HEK293 (cell line): ENCODE measurements around the gene BEST2.

Experiments
- CTCF ChIA-PET: fragments of 350-600 bp; formaldehyde crosslinking; extraction: SDS; loops from one replicate; lab custom pipeline; 2021; ENCODE audit warnings: antibody characterized with exemption; lab: Yijun Ruan, JAX
- POLR2A ChIA-PET: fragments of 300-600 bp; formaldehyde crosslinking; extraction: SDS; loops from one replicate; lab custom pipeline; 2020; ENCODE audit warnings: antibody characterized with exemption, inconsistent platforms; lab: Yijun Ruan, JAX
- H3K27ac ChIP-seq: fragments of 200-500 bp; sonication (Bioruptor generic); 2 replicates; pipeline ENCODE4 v1.5.1; 2014; ENCODE audit warnings: low read depth, low read length, control low read depth, inconsistent platforms; ENCODE audit errors: extremely low read depth
- H3K36me3 ChIP-seq, 2 experiments: fragments of 200-500 bp in 1 of 2; sonication (Bioruptor generic) in 1 of 2; 1 replicate in 1 of 2; 2 replicates in 1 of 2; pipeline ENCODE4 v1.5.1; 2014 to 2017; ENCODE audit warnings: inconsistent platforms in 2 of 2, low read length in 2 of 2; ENCODE audit not compliant: control insufficient read depth in 2 of 2, insufficient read depth in 1 of 2
- H3K4me1 ChIP-seq: fragments of 200-500 bp; sonication (Bioruptor generic); 2 replicates; pipeline ENCODE4 v1.5.1; 2014; ENCODE audit warnings: mild to moderate bottlenecking, low read length, inconsistent platforms; ENCODE audit not compliant: control insufficient read depth, insufficient read depth
- H3K4me3 ChIP-seq: 2 replicates; pipeline ENCODE4 v1.5.1; 2011; ENCODE audit warnings: low read depth, mild to moderate bottlenecking, control low read depth, low read length, moderate library complexity
- H3K9me3 ChIP-seq: fragments of 200-500 bp; sonication (Bioruptor generic); 2 replicates; pipeline ENCODE4 v1.5.1; 2014; ENCODE audit warnings: low read depth, low read length, inconsistent platforms; ENCODE audit not compliant: control insufficient read depth, insufficient read depth
- ATF2 ChIP-seq: fragments of 450-650 bp; formaldehyde crosslinking; IDR thresholded peaks from 2 replicates; pipeline ENCODE4 v1.5.1; 2016; ENCODE audit warnings: missing biosample characterization, missing genetic modification characterization, low read depth
- BCL6B ChIP-seq: fragments of 450-650 bp; formaldehyde crosslinking; IDR thresholded peaks from 2 replicates; pipeline ENCODE4 v1.5.1; 2017; ENCODE audit warnings: missing biosample characterization, missing genetic modification characterization
- HOXD13 ChIP-seq: sonication (generic); formaldehyde crosslinking; IDR thresholded peaks from 2 replicates; pipeline ENCODE4 v1.8.0; 2022; ENCODE audit warnings: missing genetic modification reagents, borderline replicate concordance
- KLF10 ChIP-seq: fragments of 450-650 bp; IDR thresholded peaks from 2 replicates; pipeline ENCODE4 v1.5.1; 2018; ENCODE audit warnings: missing biosample characterization, mild to moderate bottlenecking, missing genetic modification characterization
- MEIS1 ChIP-seq: sonication (generic); formaldehyde crosslinking; IDR thresholded peaks from 2 replicates; pipeline ENCODE4 v1.8.1; 2022; ENCODE audit warnings: missing genetic modification reagents, mild to moderate bottlenecking, borderline replicate concordance
- PRDM2 ChIP-seq: fragments of 450-650 bp; formaldehyde crosslinking; IDR thresholded peaks from 2 replicates; pipeline ENCODE4 v1.5.1; 2016; ENCODE audit warnings: missing biosample characterization, missing genetic modification characterization, borderline replicate concordance
- TCF7L2 ChIP-seq: IDR thresholded peaks from 2 replicates; pipeline ENCODE4 v1.6.1; 2011; ENCODE audit warnings: low read depth, mild to moderate bottlenecking, inconsistent platforms, low read length, moderate library complexity, borderline replicate concordance
- ZBTB11 ChIP-seq: fragments of 450-650 bp; formaldehyde crosslinking; conservative IDR thresholded peaks from 2 replicates; pipeline ENCODE4 v1.5.1; 2016; ENCODE audit warnings: low read depth, missing biosample characterization, missing genetic modification characterization
- ZBTB8A ChIP-seq: fragments of 450-650 bp; formaldehyde crosslinking; IDR thresholded peaks from 2 replicates; pipeline ENCODE4 v1.5.1; 2016; ENCODE audit warnings: missing biosample characterization, missing genetic modification characterization
- ZNF169 ChIP-seq: fragments of 450-650 bp; formaldehyde crosslinking; IDR thresholded peaks from 2 replicates; pipeline ENCODE4 v1.5.1; 2016; ENCODE audit warnings: missing biosample characterization, missing genetic modification characterization
- ZNF19 ChIP-seq: fragments of 450-650 bp; formaldehyde crosslinking; IDR thresholded peaks from 2 replicates; pipeline ENCODE4; 2016; ENCODE audit warnings: missing biosample characterization, missing genetic modification characterization, low read depth
- ZNF335 ChIP-seq: fragments of 450-650 bp; formaldehyde crosslinking; conservative IDR thresholded peaks from 2 replicates; pipeline ENCODE4 v1.5.1; 2016; ENCODE audit warnings: missing biosample characterization, missing genetic modification characterization
- ZNF513 ChIP-seq: fragments of 450-650 bp; IDR thresholded peaks from 2 replicates; pipeline ENCODE4 v1.5.1; 2018; ENCODE audit warnings: missing biosample characterization, missing genetic modification characterization
- ZNF529 ChIP-seq: fragments of 450-650 bp; formaldehyde crosslinking; IDR thresholded peaks from 2 replicates; pipeline ENCODE4 v1.5.1; 2017; ENCODE audit warnings: missing genetic modification characterization, missing biosample characterization; ENCODE audit not compliant: insufficient replicate concordance
- ZNF639 ChIP-seq: fragments of 450-650 bp; formaldehyde crosslinking; IDR thresholded peaks from 2 replicates; pipeline ENCODE4 v1.5.1; 2016; ENCODE audit warnings: missing biosample characterization, missing genetic modification characterization

The BEST2 gene

GRCh38 chr19:12790628-12791344 is 39.2 kb downstream of the BEST2 start (continued):
- TF ChIP-seq ZBTB11 (tag by site-specific recombination) (no peak), ZNF639 (tag by site-specific recombination) (peak; percentile 35; the same call in 1 of the 2 replicates), KLF10 (no peak), HOXD13 (CRISPR knock-in tag) (0 out of 2 replicates have a peak, but pooled peaks have one; percentile 23)

GRCh38 chr19:12791345-12792050 is 39.9 kb downstream of the BEST2 start, which contains the start of gene JUNB:
Gene JUNB, plus strand, starts transcription at chr19:12791486. Its CDS starts 286 bp downstream, at chr19:12791772.
- H3K36me3 ChIP-seq = no peaks in the 10 kb centered on the region; a peak in 1 of 3 replicates
- H3K27ac ChIP-seq = peak within 1 kb of the TSS; percentile 58; the same call in 1 of the 2 replicates
- H3K4me1 ChIP-seq = peaks cover 21% of the 10 kb centered on the region
- H3K9me3 ChIP-seq = no peaks in the 10 kb centered on the region
- POLR2A ChIA-PET = interaction anchor here (0.8 to 3.6 kb wide), 19 partner anchors 8 to 142 kb away, joined by 3 to 42 read pairs (median 4); partner anchors contain the start of genes DHPS, DNASE2, FARSA and PRDX2
- H3K4me3 ChIP-seq = peak within 1 kb of the TSS; percentile 43
- CTCF ChIA-PET = interaction anchor here (0.6 to 16.5 kb wide), 5 partner anchors 14 to 74 kb away, joined by 4 to 386 read pairs (median 5); partner anchors contain the start of gene HOOK2
- no peak for TF ChIP-seq PRDM2 (tag by site-specific recombination)
- peak; percentile 88 for TF ChIP-seq ZBTB8A (tag by site-specific recombination)
- no peak for TF ChIP-seq ZNF19
- TF ChIP-seq TCF7L2 = no peak
- peak; percentile 96 for TF ChIP-seq ZNF335 (tag by site-specific recombination)
- no peak for TF ChIP-seq MEIS1 (CRISPR knock-in tag)
- no peak for TF ChIP-seq BCL6B (tag by site-specific recombination)
- no peak for TF ChIP-seq ATF2
- no peak for TF ChIP-seq ZNF513
- TF ChIP-seq ZNF169 (tag by site-specific recombination) = 0 out of 2 replicates have a peak, but pooled peaks have one; percentile 61
- no peak for TF ChIP-seq ZNF529
